OCI-LY3 (cell line): ENCODE results near the gene DNAJB13.

Source experiments
- EZH2phosphoT487 ChIP-seq: fragments of 200-600 bp; shearing (Covaris generic); IDR thresholded peaks from 2 replicates; pipeline ENCODE4 v1.6.1; 2018; ENCODE audit warnings: antibody characterized with exemption, mixed run types, low read depth
- TF ChIP-seq, protein P1 (sequence below): fragments of 200-600, 300-600 bp; sonication (generic); IDR thresholded peaks from 2 replicates; pipeline ENCODE4 v1.5.1; 2014; ENCODE audit warnings: antibody characterized with exemption, low read length, low read depth

DNA sequence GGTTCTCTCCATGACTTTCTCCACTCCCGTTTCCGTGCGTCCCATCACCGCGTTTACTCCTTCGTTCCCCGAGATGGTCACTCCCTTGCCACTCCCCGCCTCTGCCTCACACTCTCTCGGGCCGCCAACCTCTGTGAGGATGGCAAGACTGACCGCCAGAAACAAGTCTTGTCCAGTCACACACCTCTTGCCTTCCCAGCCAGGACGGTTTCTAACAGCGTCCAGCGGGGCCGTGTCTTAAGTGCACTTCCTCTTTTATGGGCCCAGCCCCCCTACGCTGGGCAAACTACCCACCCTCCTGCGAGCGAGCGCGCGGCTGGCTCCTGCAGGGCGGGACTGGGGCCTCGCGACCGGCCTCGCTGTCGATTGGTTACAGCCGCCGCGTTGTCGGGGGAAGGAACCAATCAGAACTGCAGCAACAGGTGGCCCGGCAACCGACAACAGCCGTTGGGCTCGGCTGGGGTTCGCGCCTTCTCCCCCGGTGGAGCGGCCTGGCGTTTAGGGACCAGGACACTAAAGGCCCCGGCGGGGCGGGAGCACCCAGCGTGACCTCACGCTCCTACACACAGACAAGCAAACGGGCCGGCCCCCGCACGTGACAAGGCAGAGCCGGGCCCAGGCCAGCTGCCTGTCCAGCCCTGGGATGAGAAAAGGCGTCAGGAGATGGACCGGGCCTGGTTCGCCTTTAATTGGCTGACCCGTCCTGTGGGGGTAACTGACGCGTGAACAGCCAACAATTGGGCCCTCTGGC is 32.3 kb downstream of the DNAJB13 start:
- TF ChIP-seq, protein P1, sequence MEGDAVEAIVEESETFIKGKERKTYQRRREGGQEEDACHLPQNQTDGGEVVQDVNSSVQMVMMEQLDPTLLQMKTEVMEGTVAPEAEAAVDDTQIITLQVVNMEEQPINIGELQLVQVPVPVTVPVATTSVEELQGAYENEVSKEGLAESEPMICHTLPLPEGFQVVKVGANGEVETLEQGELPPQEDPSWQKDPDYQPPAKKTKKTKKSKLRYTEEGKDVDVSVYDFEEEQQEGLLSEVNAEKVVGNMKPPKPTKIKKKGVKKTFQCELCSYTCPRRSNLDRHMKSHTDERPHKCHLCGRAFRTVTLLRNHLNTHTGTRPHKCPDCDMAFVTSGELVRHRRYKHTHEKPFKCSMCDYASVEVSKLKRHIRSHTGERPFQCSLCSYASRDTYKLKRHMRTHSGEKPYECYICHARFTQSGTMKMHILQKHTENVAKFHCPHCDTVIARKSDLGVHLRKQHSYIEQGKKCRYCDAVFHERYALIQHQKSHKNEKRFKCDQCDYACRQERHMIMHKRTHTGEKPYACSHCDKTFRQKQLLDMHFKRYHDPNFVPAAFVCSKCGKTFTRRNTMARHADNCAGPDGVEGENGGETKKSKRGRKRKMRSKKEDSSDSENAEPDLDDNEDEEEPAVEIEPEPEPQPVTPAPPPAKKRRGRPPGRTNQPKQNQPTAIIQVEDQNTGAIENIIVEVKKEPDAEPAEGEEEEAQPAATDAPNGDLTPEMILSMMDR, result no peak
- no peak for TF ChIP-seq EZH2phosphoT487
